ENCODE data around the gene STX17.
"Not testable (repeated sequence)": the region's sequence is repeated elsewhere in the genome, so short reads cannot be mapped to it uniquely, and the experiment has no call there.

Gene STX17

GRCh38 chr9:99906403-99907207, at the start of gene STX17:
STX17 (plus strand) TSS chr9:99906654; CDS start chr9:99915240, 8,586 bp downstream.
- peak; percentile 83 for DNase-seq

- not testable (repeated sequence) for DNase-seq
Measured at GRCh38 chr9:99857576-99857975, 48.9 kb upstream of the STX17 start.

GRCh38 chr9:99858087-99858486, 48.4 kb upstream of the STX17 start:
- no peak for DNase-seq

GRCh38 chr9:99859243-99859980, 47.0 kb upstream of the STX17 start:
- no peak for DNase-seq

GRCh38 chr9:99860266-99860665, 46.2 kb upstream of the STX17 start:
- DNase-seq: no peak

GRCh38 chr9:99863955-99864354, 42.5 kb upstream of the STX17 start:
- no peak for DNase-seq

- no peak for DNase-seq
Measured at GRCh38 chr9:99866398-99866797, 40.1 kb upstream of the STX17 start.

- no peak for DNase-seq
Measured at GRCh38 chr9:99867536-99867935, 38.9 kb upstream of the STX17 start.

GRCh38 chr9:99867968-99868367, 38.5 kb upstream of the STX17 start:
- no peak for DNase-seq

GRCh38 chr9:99868845-99869244, 37.6 kb upstream of the STX17 start:
- DNase-seq: no peak

GRCh38 chr9:99870126-99870525, 36.3 kb upstream of the STX17 start:
- no peak for DNase-seq

GRCh38 chr9:99873531-99873930, 32.9 kb upstream of the STX17 start:
- no peak for DNase-seq

GRCh38 chr9:99873943-99874584, 32.4 kb upstream of the STX17 start:
- DNase-seq: no peak

- DNase-seq: no peak
Measured at GRCh38 chr9:99876190-99876589, 30.3 kb upstream of the STX17 start.

GRCh38 chr9:99878651-99879050, 27.8 kb upstream of the STX17 start:
- DNase-seq: no peak

GRCh38 chr9:99881769-99882168, 24.7 kb upstream of the STX17 start:
- no peak for DNase-seq

GRCh38 chr9:99885747-99886146, 20.7 kb upstream of the STX17 start:
- no peak for DNase-seq

- DNase-seq: no peak
Measured at GRCh38 chr9:99889120-99889519, 17.3 kb upstream of the STX17 start.

- no peak for DNase-seq
Measured at GRCh38 chr9:99894826-99895225, 11.6 kb upstream of the STX17 start.

GRCh38 chr9:99895510-99895909, 10.9 kb upstream of the STX17 start:
- no peak for DNase-seq

- no peak for DNase-seq
Measured at GRCh38 chr9:99896119-99896518, 10.3 kb upstream of the STX17 start.

- DNase-seq: no peak
Measured at GRCh38 chr9:99903393-99903792, 3.1 kb upstream of the STX17 start.

GRCh38 chr9:99905833-99906402, 536 bp upstream of the STX17 start:
- DNase-seq: no peak

- no peak for DNase-seq
Measured at GRCh38 chr9:99907208-99907532, 716 bp downstream of the STX17 start.
